Neuronal stem cell (in vitro differentiated cells): ENCODE results near the gene CIDEB.

Source experiments
- DNase-seq: peaks from one replicate; pipeline ENCODE4 v3.0.0-alpha.2; 2013; ENCODE audit warnings: low spot score
- H2AFZ ChIP-seq: one replicate; pipeline ENCODE4 v1.6.1; 2013; ENCODE audit warnings: mild to moderate bottlenecking, low read length, inconsistent platforms
- H2AK5ac ChIP-seq: 2 replicates; pipeline ENCODE4 v1.6.1; 2013; ENCODE audit warnings: low read depth, mild to moderate bottlenecking, inconsistent platforms, low read length, moderate library complexity, mixed read lengths
- H2BK120ac ChIP-seq: 2 replicates; pipeline ENCODE4 v1.6.1; 2013; ENCODE audit warnings: low read depth, mild to moderate bottlenecking, inconsistent platforms, low read length, moderate library complexity, mixed read lengths
- H2BK12ac ChIP-seq: one replicate; pipeline ENCODE4 v1.6.1; 2013; ENCODE audit warnings: low read length, inconsistent platforms
- H2BK15ac ChIP-seq: 2 replicates; pipeline ENCODE4 v1.6.1; 2013; ENCODE audit warnings: mild to moderate bottlenecking, low read length, inconsistent platforms, mixed read lengths
- H2BK5ac ChIP-seq: one replicate; pipeline ENCODE4 v1.6.1; 2013; ENCODE audit warnings: inconsistent platforms, mild to moderate bottlenecking, low read length, moderate library complexity
- H3K14ac ChIP-seq: one replicate; pipeline ENCODE4 v1.6.1; 2013; ENCODE audit warnings: low read length, inconsistent platforms
- H3K18ac ChIP-seq: 2 replicates; pipeline ENCODE4 v1.6.1; 2013; ENCODE audit warnings: low read length, inconsistent platforms
- H3K23ac ChIP-seq: 2 replicates; pipeline ENCODE4 v1.6.1; 2013; ENCODE audit warnings: low read depth, mild to moderate bottlenecking, mixed read lengths, low read length, inconsistent platforms; ENCODE audit not compliant: poor library complexity
- H3K27ac ChIP-seq: replicated peaks from 3 replicates; pipeline ENCODE4 v1.5.1; 2013; ENCODE audit warnings: low read length, inconsistent platforms
- H3K27me3 ChIP-seq, 3 experiments: 2 replicates each; pipeline ENCODE4 v1.6.1; 2013; ENCODE audit warnings: low read length in 3 of 3, mild to moderate bottlenecking in 2 of 3, inconsistent platforms in 1 of 3, low read depth in 1 of 3, mixed read lengths in 1 of 3, moderate library complexity in 1 of 3; ENCODE audit not compliant: control insufficient read depth in 3 of 3, insufficient read depth in 3 of 3
- H3K36me3 ChIP-seq, 2 donors: replicated peaks in 1 of 2; 2 replicates each; pipeline ENCODE4 v1.6.1; 2013; ENCODE audit warnings: low read length in 2 of 2; ENCODE audit not compliant: control insufficient read depth in 2 of 2, insufficient read depth in 2 of 2
- H3K4ac ChIP-seq: 2 replicates; pipeline ENCODE4 v1.6.1; 2013; ENCODE audit warnings: inconsistent platforms, mild to moderate bottlenecking, low read length, moderate library complexity
- H3K4me1 ChIP-seq, 2 donors: 1 replicate in 1 of 2; 2 replicates in 1 of 2; pipeline ENCODE4 v1.6.1; 2013; ENCODE audit warnings: low read length in 2 of 2, low read depth in 1 of 2; ENCODE audit not compliant: control insufficient read depth in 2 of 2, insufficient read depth in 1 of 2
- H3K4me2 ChIP-seq: one replicate; pipeline ENCODE4 v1.6.1; 2013; ENCODE audit warnings: mild to moderate bottlenecking, low read length, inconsistent platforms; ENCODE audit not compliant: insufficient read depth, poor library complexity, severe bottlenecking
- H3K4me3 ChIP-seq, 2 donors: 2 replicates each; pipeline ENCODE4 v1.5.1; 2013; ENCODE audit warnings: low read length in 2 of 2, mild to moderate bottlenecking in 2 of 2, inconsistent platforms in 1 of 2, moderate library complexity in 1 of 2
- H3K79me1 ChIP-seq: one replicate; pipeline ENCODE4 v1.6.1; 2013; ENCODE audit warnings: low read depth, mild to moderate bottlenecking, inconsistent platforms, low read length, moderate library complexity
- H3K9ac ChIP-seq: one replicate; pipeline ENCODE4 v1.6.1; 2013; ENCODE audit warnings: mild to moderate bottlenecking, low read depth, low read length, inconsistent platforms; ENCODE audit not compliant: poor library complexity
- H3K9me3 ChIP-seq, 2 donors: replicated peaks in 1 of 2; 2 replicates each; pipeline versions ENCODE3 to v1.6.1; 2013; ENCODE audit warnings: low read length in 2 of 2, mild to moderate bottlenecking in 2 of 2, inconsistent platforms in 1 of 2, low read depth in 1 of 2, mixed read lengths in 1 of 2, moderate library complexity in 1 of 2; ENCODE audit not compliant: control insufficient read depth in 2 of 2, insufficient read depth in 1 of 2
- H4K8ac ChIP-seq: one replicate; pipeline ENCODE4 v1.6.1; 2013; ENCODE audit warnings: low read depth, mild to moderate bottlenecking, inconsistent platforms, low read length, moderate library complexity
- H4K91ac ChIP-seq: one replicate; pipeline ENCODE4 v1.6.1; 2013; ENCODE audit warnings: low read length, low read depth, mild to moderate bottlenecking, inconsistent platforms; ENCODE audit not compliant: poor library complexity
- WGBS, 2 donors: extraction: QIAGEN DNeasy Blood & Tissue Kit; methylation state at CpG; one replicate each; pipeline ENCODE4 v1.1.7; 2013; ENCODE audit warnings: missing lambda C conversion rate in 2 of 2, mixed read lengths in 1 of 2; ENCODE audit not compliant: insufficient read length in 2 of 2, insufficient replicate concordance in 1 of 2; ENCODE audit errors: extremely low coverage in 2 of 2; 5-methylcytosine and 5-hydroxymethylcytosine counted together

The CIDEB gene

DNA sequence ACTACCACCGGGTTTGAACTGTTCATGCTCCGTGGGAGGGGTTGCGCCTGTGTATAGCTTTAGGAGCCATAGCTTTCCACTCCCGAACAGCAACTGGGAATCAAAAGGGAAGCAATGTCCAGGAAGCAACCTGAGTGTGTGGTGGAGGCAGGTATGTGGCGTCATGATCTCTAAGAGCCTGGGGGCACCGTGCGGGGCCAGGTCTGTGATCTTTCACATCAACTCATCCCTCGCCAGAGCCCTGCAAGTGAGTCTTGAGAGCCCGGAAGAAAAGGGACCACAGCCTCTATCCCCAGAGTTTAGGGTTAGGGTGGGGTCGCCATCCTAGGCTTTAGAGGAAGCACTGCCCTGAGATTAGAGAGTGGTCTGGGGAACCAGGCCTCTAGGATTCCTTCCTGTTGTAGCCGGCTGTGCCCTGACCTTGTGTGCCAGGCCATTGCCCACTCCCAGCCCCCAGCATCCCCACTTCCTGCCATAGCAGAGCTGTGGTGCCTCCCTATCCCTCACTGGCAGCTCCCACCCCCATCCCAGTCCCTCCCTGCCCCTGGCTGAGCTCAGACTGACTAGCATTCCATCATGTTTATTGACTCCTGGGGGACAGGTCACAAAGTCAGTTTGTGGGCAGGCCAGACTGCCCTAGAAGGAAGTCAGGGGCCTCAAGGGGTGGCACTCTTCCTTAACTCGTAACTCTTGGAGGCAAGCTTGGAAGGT lies 27.8 kb upstream of the CIDEB start:
- no peak overlapping the region for H2BK120ac ChIP-seq
- H3K4me2 ChIP-seq, result no peak overlapping the region
- H3K4me1 ChIP-seq, result peaks cover 5 to 21% of the 10 kb centered on the region in 2 donors
- H3K18ac ChIP-seq, result peak overlapping the region; percentile 52
- no peak overlapping the region for H3K9ac ChIP-seq
- DNase-seq, result no peak
- H3K14ac ChIP-seq, result no peak overlapping the region
- no peak overlapping the region for H4K8ac ChIP-seq
- WGBS, 2 donors, result no CpG with 5 or more reads among the region's 12 CpGs
- no peak overlapping the region for H3K4ac ChIP-seq
- H2AFZ ChIP-seq, result no peak overlapping the region
- no peaks in the 10 kb centered on the region for H3K36me3 ChIP-seq
- H2BK12ac ChIP-seq, result no peak overlapping the region
- H3K27me3 ChIP-seq, result peaks cover 35 to 100% (median 99%) of the 10 kb centered on the region in 3 experiments
- no peak overlapping the region for H2BK15ac ChIP-seq
- no peak overlapping the region for H2BK5ac ChIP-seq
- no peak overlapping the region for H3K4me3 ChIP-seq
- H3K79me1 ChIP-seq, result no peaks in the 10 kb centered on the region
- H3K27ac ChIP-seq, result no peak overlapping the region
- no peak overlapping the region for H2AK5ac ChIP-seq
- no peak overlapping the region for H3K23ac ChIP-seq
- H3K9me3 ChIP-seq, result no peaks in the 10 kb centered on the region
- no peak overlapping the region for H4K91ac ChIP-seq

DNA sequence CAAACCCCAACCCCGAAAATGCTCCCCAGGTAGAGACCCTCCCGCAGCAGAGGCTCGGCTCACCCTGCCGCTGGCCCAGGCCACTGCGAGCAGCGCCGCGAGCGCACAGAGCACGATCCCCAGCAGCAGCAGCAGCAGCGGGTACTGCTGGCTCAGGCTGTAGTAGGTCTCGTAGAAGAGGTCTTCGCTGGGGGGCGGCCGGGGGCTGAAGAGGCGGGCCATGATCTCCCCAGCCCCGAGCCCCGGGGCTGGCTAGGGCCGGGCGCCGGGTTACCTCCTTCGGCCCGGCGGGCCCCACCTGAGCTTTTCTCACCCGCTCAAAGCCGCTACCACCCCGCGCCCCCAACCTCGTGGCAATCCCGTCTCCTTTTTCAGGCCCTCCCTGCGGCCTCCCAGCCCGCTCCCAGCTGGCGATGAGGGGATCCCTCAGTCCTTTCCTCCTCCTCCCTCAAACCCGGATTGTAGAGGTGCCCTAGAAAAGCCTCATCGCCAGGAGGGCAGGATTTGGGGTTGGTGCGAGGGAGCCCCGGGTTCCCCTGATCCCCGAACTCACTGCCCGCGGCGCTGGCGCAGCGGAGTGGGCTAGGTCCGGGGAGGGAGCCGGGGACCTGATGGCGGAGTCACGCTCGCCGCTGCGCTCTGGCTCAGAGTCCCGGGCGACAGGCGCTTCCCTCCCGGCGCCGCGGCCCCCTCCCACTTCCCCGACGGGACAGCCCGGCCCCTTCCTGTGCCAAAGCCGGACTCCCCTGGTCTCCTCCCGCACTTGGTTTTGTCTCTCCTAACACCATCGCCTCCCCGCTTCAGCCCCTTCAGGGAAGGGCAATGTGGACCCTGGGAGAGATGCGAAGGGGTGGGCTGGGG lies 26.9 kb upstream of the CIDEB start, which contains the start of gene ADCY4:
TSS of gene ADCY4 (minus strand) at position 641 of the 861 bp plus-strand sequence. CDS start at position 222, 419 bp downstream.
- H2BK5ac ChIP-seq, result no peak within 1 kb of the TSS
- no peak for DNase-seq
- H2BK120ac ChIP-seq, result no peak within 1 kb of the TSS
- H3K4me1 ChIP-seq, result peaks cover 4 to 20% of the 10 kb centered on the region in 2 donors
- peak within 1 kb of the TSS; percentile 3 for H2AK5ac ChIP-seq
- H3K14ac ChIP-seq, result no peak within 1 kb of the TSS
- H3K23ac ChIP-seq, result peak within 1 kb of the TSS; percentile 86
- no peak within 1 kb of the TSS for H4K91ac ChIP-seq
- no peaks in the 10 kb centered on the region for H3K79me1 ChIP-seq
- H3K36me3 ChIP-seq, result no peaks in the 10 kb centered on the region
- peaks cover 29 to 99% (median 95%) of the 10 kb centered on the region in 3 experiments for H3K27me3 ChIP-seq
- no peak within 1 kb of the TSS for H3K4me3 ChIP-seq
- no peak within 1 kb of the TSS for H2BK15ac ChIP-seq
- no peak within 1 kb of the TSS for H3K27ac ChIP-seq
- no peaks in the 10 kb centered on the region for H3K9me3 ChIP-seq
- peak within 1 kb of the TSS; percentile 52 for H3K18ac ChIP-seq
- H3K4ac ChIP-seq, result no peak within 1 kb of the TSS
- no peak within 1 kb of the TSS for H2BK12ac ChIP-seq
- peak within 1 kb of the TSS; percentile 24 for H4K8ac ChIP-seq
- H3K4me2 ChIP-seq, result peak within 1 kb of the TSS; percentile 55
- peak within 1 kb of the TSS; percentile 76 for H2AFZ ChIP-seq
- peak within 1 kb of the TSS; percentile 65 for H3K9ac ChIP-seq
- WGBS, 2 donors, result no CpG with 5 or more reads among the region's 65 CpGs

DNA sequence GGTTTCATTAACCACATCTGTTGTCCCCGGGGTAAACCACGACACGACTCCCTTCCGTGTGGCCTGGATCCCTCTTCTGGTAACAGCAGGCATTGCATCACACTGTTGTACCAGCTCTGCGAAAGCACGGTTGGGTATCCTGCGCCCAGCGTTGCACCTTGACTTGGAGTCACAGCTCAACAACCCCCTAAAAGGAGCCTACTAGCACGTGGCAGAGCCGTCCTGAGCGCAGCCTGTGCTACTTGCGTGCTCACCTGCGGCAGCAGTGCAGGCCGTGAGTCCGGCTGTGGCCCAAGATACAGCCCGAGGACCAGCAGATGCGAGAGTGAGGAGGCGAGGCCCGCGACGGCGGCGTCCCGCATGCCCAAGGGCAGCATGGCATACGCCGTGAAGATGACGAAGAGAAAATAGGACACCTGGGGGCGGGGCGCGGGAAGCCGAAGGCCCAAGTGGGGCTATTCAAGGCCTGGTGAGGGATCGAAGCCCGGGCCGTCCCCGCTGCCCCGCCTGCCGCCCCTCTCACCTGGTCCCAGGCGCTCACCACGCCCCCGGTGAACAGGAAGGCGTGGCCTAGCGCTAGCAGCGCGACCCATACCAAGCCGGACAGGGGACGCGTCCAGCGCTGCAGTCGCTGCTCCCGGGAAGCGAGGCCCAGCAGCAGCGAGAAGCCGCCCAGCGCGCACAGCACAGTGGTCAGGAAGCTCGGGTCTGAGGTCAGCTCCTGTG lies 24.7 kb upstream of the CIDEB start:
- Histone ChIP-seq H3K4me1 (peaks cover 2 to 13% of the 10 kb centered on the region in 2 donors), H3K14ac (peak overlapping the region; percentile 57), H2AK5ac (peak overlapping the region; percentile 85), H2BK5ac (no peak overlapping the region), H2BK15ac (peak overlapping the region; percentile 21), H3K18ac (peak overlapping the region; percentile 92), H3K9me3 (no peaks in the 10 kb centered on the region), H3K23ac (peak overlapping the region; percentile 98), H2AFZ (peak overlapping the region; percentile 85), H2BK12ac (peak overlapping the region; percentile 95), H3K36me3 (no peaks in the 10 kb centered on the region), H3K4ac (no peak overlapping the region), H3K9ac (peak overlapping the region; percentile 85), H3K4me2 (peak overlapping the region; percentile 87), H3K4me3 (peak overlapping the region; percentile 25 to 76), H3K27me3 (peaks cover 17 to 88% (median 74%) of the 10 kb centered on the region in 3 experiments), H2BK120ac (no peak overlapping the region), H4K8ac (no peak overlapping the region), H3K79me1 (no peaks in the 10 kb centered on the region), H4K91ac (no peak overlapping the region), H3K27ac (no peak overlapping the region)
- DNase-seq, result no peak
- no CpG with 5 or more reads among the region's 56 CpGs for WGBS, 2 donors
